Mesenchymal stem cell (in vitro differentiated cells and primary cell): ENCODE measurements around the gene CHAF1B.
"Not testable (repeated sequence)": the region's sequence is repeated elsewhere in the genome, so short reads cannot be mapped to it uniquely, and the experiment has no call there.

Experiments
- DNase-seq: peaks from one replicate; pipeline ENCODE4 v3.0.0-alpha.2; 2013
- H2AFZ ChIP-seq: one replicate; pipeline ENCODE4 v1.6.1; 2013; ENCODE audit warnings: low read depth, mild to moderate bottlenecking, control low read depth, inconsistent platforms, low read length, moderate library complexity
- H2AK5ac ChIP-seq: 2 replicates; pipeline ENCODE4 v1.6.1; 2013; ENCODE audit warnings: low read length, moderate library complexity, mild to moderate bottlenecking, inconsistent platforms; ENCODE audit not compliant: severe bottlenecking
- H2BK120ac ChIP-seq: one replicate; pipeline ENCODE4 v1.6.1; 2013; ENCODE audit warnings: low read depth, mild to moderate bottlenecking, inconsistent platforms, low read length, moderate library complexity
- H2BK12ac ChIP-seq, 2 experiments: one replicate each; pipeline ENCODE4 v1.6.1; 2013; ENCODE audit warnings: inconsistent platforms in 2 of 2, low read length in 2 of 2, mild to moderate bottlenecking in 2 of 2, moderate library complexity in 2 of 2, control low read depth in 1 of 2
- H2BK15ac ChIP-seq: one replicate; pipeline ENCODE4 v1.6.1; 2013; ENCODE audit warnings: mild to moderate bottlenecking, low read depth, inconsistent platforms; ENCODE audit not compliant: poor library complexity, severe bottlenecking
- H2BK5ac ChIP-seq: 2 replicates; pipeline ENCODE4 v1.6.1; 2013; ENCODE audit warnings: low read depth, mild to moderate bottlenecking, low read length, control low read depth, inconsistent platforms; ENCODE audit not compliant: poor library complexity, severe bottlenecking
- H3K14ac ChIP-seq, 2 experiments: one replicate each; pipeline ENCODE4 v1.6.1; 2013; ENCODE audit warnings: inconsistent platforms in 2 of 2, low read length in 2 of 2, control low read depth in 1 of 2, mild to moderate bottlenecking in 1 of 2, moderate library complexity in 1 of 2
- H3K18ac ChIP-seq, 2 experiments: one replicate each; pipeline ENCODE4 v1.6.1; 2013; ENCODE audit warnings: inconsistent platforms in 2 of 2, low read length in 2 of 2, control low read depth in 1 of 2, low read depth in 1 of 2, mild to moderate bottlenecking in 1 of 2
- H3K23ac ChIP-seq, 2 experiments: one replicate each; pipeline ENCODE4 v1.6.1; 2013; ENCODE audit warnings: inconsistent platforms in 2 of 2, low read length in 2 of 2, mild to moderate bottlenecking in 2 of 2, moderate library complexity in 2 of 2, control low read depth in 1 of 2
- H3K27ac ChIP-seq: 2 replicates; pipeline ENCODE4 v1.5.1; 2013; ENCODE audit warnings: mild to moderate bottlenecking, moderate library complexity, low read length, control low read depth, inconsistent platforms; ENCODE audit not compliant: poor library complexity, severe bottlenecking
- H3K27me3 ChIP-seq, 2 experiments: 2 replicates each; pipeline versions ENCODE4 v1.6.1 to v1.7.0; 2013; ENCODE audit warnings: low read length in 2 of 2, mild to moderate bottlenecking in 2 of 2, moderate library complexity in 2 of 2, control low read depth in 1 of 2, inconsistent platforms in 1 of 2; ENCODE audit not compliant: control insufficient read depth in 1 of 2, insufficient read depth in 1 of 2
- H3K36me3 ChIP-seq, 2 experiments: 2 replicates each; pipeline versions ENCODE4 v1.6.1 to v1.7.0; 2013; ENCODE audit warnings: low read length in 2 of 2, control low read depth in 1 of 2, inconsistent platforms in 1 of 2, low read depth in 1 of 2, mild to moderate bottlenecking in 1 of 2; ENCODE audit not compliant: insufficient read depth in 2 of 2, control insufficient read depth in 1 of 2
- H3K4ac ChIP-seq, 2 experiments: one replicate each; pipeline ENCODE4 v1.6.1; 2013; ENCODE audit warnings: inconsistent platforms in 2 of 2, low read length in 2 of 2, mild to moderate bottlenecking in 2 of 2, moderate library complexity in 2 of 2, control low read depth in 1 of 2, low read depth in 1 of 2
- H3K4me1 ChIP-seq: 2 replicates; pipeline ENCODE4 v1.6.1; 2013; ENCODE audit warnings: low read depth, low read length, control low read depth; ENCODE audit not compliant: control insufficient read depth, insufficient read depth
- H3K4me2 ChIP-seq: 2 replicates; pipeline ENCODE4 v1.6.1; 2013; ENCODE audit warnings: low read length, mild to moderate bottlenecking, inconsistent platforms; ENCODE audit not compliant: poor library complexity, severe bottlenecking
- H3K4me3 ChIP-seq, 2 experiments: 2 replicates each; pipeline versions ENCODE4 v1.5.1 to v1.7.0; 2013; ENCODE audit warnings: low read length in 2 of 2, mild to moderate bottlenecking in 2 of 2, control low read depth in 1 of 2, low read depth in 1 of 2; ENCODE audit not compliant: insufficient read depth in 1 of 2
- H3K79me1 ChIP-seq: replicated peaks from 2 replicates; pipeline ENCODE4 v1.6.1; 2013; ENCODE audit warnings: mild to moderate bottlenecking, control low read depth, low read length, inconsistent platforms; ENCODE audit not compliant: poor library complexity, severe bottlenecking
- H3K9ac ChIP-seq: 2 replicates; pipeline ENCODE4 v1.7.0; 2013; ENCODE audit warnings: mild to moderate bottlenecking, low read length, moderate library complexity
- H3K9me3 ChIP-seq: 2 replicates; pipeline ENCODE4 v1.7.0; 2013; ENCODE audit warnings: mild to moderate bottlenecking, low read length; ENCODE audit not compliant: control insufficient read depth
- H4K8ac ChIP-seq: one replicate; pipeline ENCODE4 v1.6.1; 2013; ENCODE audit warnings: inconsistent platforms, mild to moderate bottlenecking, low read length, moderate library complexity
- H4K91ac ChIP-seq: one replicate; pipeline ENCODE4 v1.6.1; 2013; ENCODE audit warnings: mild to moderate bottlenecking, low read length, inconsistent platforms
- WGBS: methylation state at CpG from one replicate; pipeline ENCODE4 v1.1.7; 2013; ENCODE audit warnings: mixed read lengths; 5-methylcytosine and 5-hydroxymethylcytosine counted together

Gene CHAF1B

DNA sequence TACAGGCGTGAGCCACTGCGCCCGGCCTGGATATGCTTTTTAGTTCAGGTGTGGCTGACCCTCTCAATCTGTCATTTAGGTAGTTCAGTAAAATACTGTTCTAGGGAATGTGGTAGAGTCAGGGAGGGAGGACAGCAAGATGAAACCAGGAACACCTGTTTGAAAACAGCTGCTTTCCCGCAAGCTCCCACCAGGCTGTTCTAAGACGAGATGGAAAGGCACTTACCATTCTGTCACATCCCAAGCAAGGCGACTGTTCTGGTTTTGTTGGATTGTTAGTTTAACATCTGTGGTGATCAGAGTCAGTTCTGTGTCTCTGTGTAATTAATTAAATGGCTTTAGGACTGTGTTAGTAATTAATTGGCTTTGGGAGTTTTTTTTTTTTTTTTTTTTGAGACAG lies 2.9 kb downstream of the CHAF1B start:
- Histone ChIP-seq H3K23ac (no peak overlapping the region), H3K9ac (no peak overlapping the region), H2AK5ac (no peak overlapping the region), H2BK15ac (no peak overlapping the region), H3K4me3 (no peak overlapping the region), H3K18ac (no peak overlapping the region), H2BK120ac (no peak overlapping the region), H3K4me2 (no peak overlapping the region), H2AFZ (no peak overlapping the region), H3K27ac (no peak overlapping the region), H3K14ac (no peak overlapping the region), H4K91ac (no peak overlapping the region), H3K27me3 (no peaks in the 10 kb centered on the region), H3K4me1 (peaks cover 8% of the 10 kb centered on the region), H2BK5ac (no peak overlapping the region), H3K9me3 (no peaks in the 10 kb centered on the region), H4K8ac (no peak overlapping the region), H3K79me1 (peaks cover 3% of the 10 kb centered on the region), H3K36me3 (peaks cover 0 to 2% of the 10 kb centered on the region in 2 experiments), H2BK12ac (no peak overlapping the region), H3K4ac (no peak overlapping the region)
- DNase-seq = no peak
- 98% methylated on average over 6 of the region's 6 CpGs for WGBS

- Histone ChIP-seq H4K8ac (no peak overlapping the region), H3K27me3 (no peaks in the 10 kb centered on the region), H3K79me1 (peaks cover 3% of the 10 kb centered on the region), H3K14ac (no peak overlapping the region), H4K91ac (no peak overlapping the region), H3K9ac (no peak overlapping the region), H3K4me1 (peaks cover 8% of the 10 kb centered on the region), H2BK12ac (no peak overlapping the region), H3K23ac (no peak overlapping the region), H3K36me3 (peaks cover 0 to 2% of the 10 kb centered on the region in 2 experiments), H3K4me2 (no peak overlapping the region), H2AFZ (no peak overlapping the region), H3K9me3 (no peaks in the 10 kb centered on the region), H2AK5ac (no peak overlapping the region), H3K27ac (no peak overlapping the region), H3K18ac (no peak overlapping the region), H3K4ac (no peak overlapping the region), H2BK5ac (no peak overlapping the region), H2BK15ac (no peak overlapping the region), H3K4me3 (no peak overlapping the region), H2BK120ac (no peak overlapping the region)
- WGBS = 85% methylated on average over 10 of the region's 10 CpGs
- peak; percentile 46 for DNase-seq
Measured at GRCh38 chr21:36388835-36389234, 3.6 kb downstream of the CHAF1B start.

DNA sequence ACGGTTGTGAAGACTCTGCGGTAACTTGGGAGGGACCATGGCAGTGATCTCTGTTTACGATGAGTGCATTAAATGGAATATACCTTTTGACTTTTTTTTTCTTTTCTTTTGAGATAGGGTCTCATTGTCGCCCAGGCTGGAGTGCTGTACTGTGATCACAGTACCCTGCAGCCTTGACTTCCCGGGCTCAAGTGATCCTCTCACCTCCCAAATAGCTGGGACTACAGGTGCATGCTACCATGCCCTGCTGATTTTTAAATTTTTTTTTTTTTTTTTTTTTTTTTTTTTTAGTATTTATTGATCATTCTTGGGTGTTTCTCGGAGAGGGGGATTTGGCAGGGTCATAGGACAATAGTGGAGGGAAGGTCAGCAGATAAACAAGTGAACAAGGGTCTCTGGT lies 6.5 kb downstream of the CHAF1B start:
- H2AK5ac ChIP-seq, H3K9me3 ChIP-seq, H3K79me1 ChIP-seq, H2BK15ac ChIP-seq, H3K4me2 ChIP-seq, H3K27ac ChIP-seq, H2BK120ac ChIP-seq, H3K9ac ChIP-seq, DNase-seq, H2AFZ ChIP-seq, H3K4me3 ChIP-seq, H3K27me3 ChIP-seq, H3K14ac ChIP-seq, H2BK5ac ChIP-seq, H4K8ac ChIP-seq, H3K4ac ChIP-seq, H4K91ac ChIP-seq, H3K23ac ChIP-seq, H3K36me3 ChIP-seq, H3K18ac ChIP-seq, H2BK12ac ChIP-seq, H3K4me1 ChIP-seq: not testable (repeated sequence)
- 100% methylated on average over 6 of the region's 6 CpGs for WGBS

- Histone ChIP-seq H3K14ac (no peak overlapping the region), H2BK5ac (no peak overlapping the region), H3K4me3 (no peak overlapping the region), H3K27me3 (no peaks in the 10 kb centered on the region), H3K79me1 (peaks cover 4% of the 10 kb centered on the region), H3K23ac (no peak overlapping the region), H3K4ac (no peak overlapping the region), H3K36me3 (peaks cover 10 to 12% of the 10 kb centered on the region in 2 experiments), H3K27ac (no peak overlapping the region), H3K4me2 (no peak overlapping the region), H2AK5ac (no peak overlapping the region), H2BK120ac (no peak overlapping the region), H2AFZ (no peak overlapping the region), H2BK15ac (no peak overlapping the region), H3K18ac (no peak overlapping the region), H2BK12ac (no peak overlapping the region), H3K9ac (no peak overlapping the region), H4K8ac (no peak overlapping the region), H3K9me3 (no peaks in the 10 kb centered on the region), H4K91ac (no peak overlapping the region), H3K4me1 (no peaks in the 10 kb centered on the region)
- 94% methylated on average over 5 of the region's 6 CpGs for WGBS
- no peak for DNase-seq
Measured at GRCh38 chr21:36395353-36396111, 10.3 kb downstream of the CHAF1B start.
